PC-3 (cell line): ENCODE data around the gene ATP2B2. TPM values are rescaled to one million over a fixed set of nuclear protein-coding genes. Genes with fewer than 3 reads are reported as not detected.

ENCODE experiments used
- ATAC-seq: fragments of 200-7000 bp; cut with Tn5 transposase; 2 replicates; pipeline ENCODE4 v1.9.1; 2020; ENCODE audit warnings: mild to moderate bottlenecking, moderate library complexity
- BruUV-seq: library from RNA; stranded (reverse); fragments of 400-500 nt; replicated peaks from 2 replicates; lab custom pipeline; 2021; lab: Mats Ljungman, UMichigan
- CTCF ChIA-PET: fragments of 300-600 bp; sonication (Branson Sonifier 250); formaldehyde crosslinking; loops from one replicate; lab custom pipeline; 2022; ENCODE audit warnings: antibody characterized with exemption; lab: Charles Lee
- POLR2A ChIA-PET: fragments of 300-600 bp; sonication (Branson Sonifier 250); formaldehyde crosslinking; loops from one replicate; lab custom pipeline; 2022; ENCODE audit warnings: antibody characterized with exemption; ENCODE audit not compliant: unreplicated experiment; lab: Charles Lee
- DNase-seq: peaks from one replicate; pipeline ENCODE4 v3.0.0-alpha.2; 2015
- H2AFZ ChIP-seq: fragments of 300-600 bp; sonication (generic); 2 replicates; pipeline ENCODE4 v1.6.0; 2016; ENCODE audit warnings: antibody characterized with exemption, low read length
- H3F3A ChIP-seq: fragments of 300-600 bp; sonication (generic); one replicate; pipeline ENCODE4 v1.6.0; 2017; ENCODE audit warnings: antibody characterized with exemption, low read length, control low read depth, mild to moderate bottlenecking; ENCODE audit not compliant: unreplicated experiment
- H3K27ac ChIP-seq: fragments of 300-600 bp; sonication (generic); 2 replicates; pipeline ENCODE4 v1.5.1; 2016; ENCODE audit warnings: mild to moderate bottlenecking, low read length
- H3K27me3 ChIP-seq: fragments of 300-600 bp; sonication (generic); 2 replicates; pipeline ENCODE4 v1.6.1; 2016; ENCODE audit warnings: low read length, mixed read lengths
- H3K36me3 ChIP-seq: fragments of 300-600 bp; sonication (generic); 2 replicates; pipeline ENCODE4 v1.6.1; 2016; ENCODE audit warnings: low read depth, mixed run types, low read length, mixed read lengths
- H3K4me1 ChIP-seq: fragments of 300-600 bp; sonication (generic); 2 replicates; pipeline ENCODE4 v1.5.1; 2016; ENCODE audit warnings: low read length; ENCODE audit not compliant: insufficient read depth
- H3K4me2 ChIP-seq: fragments of 300-600 bp; sonication (generic); 2 replicates; pipeline ENCODE4 v1.6.0; 2016; ENCODE audit warnings: low read length
- H3K4me3 ChIP-seq: fragments of 300-600 bp; sonication (generic); 2 replicates; pipeline ENCODE4 v1.5.1; 2016; ENCODE audit warnings: mild to moderate bottlenecking, low read length, mixed read lengths
- H3K79me2 ChIP-seq: fragments of 300-600 bp; sonication (generic); 2 replicates; pipeline ENCODE4 v1.6.1; 2017; ENCODE audit warnings: low read length, mixed read lengths
- H3K9ac ChIP-seq: fragments of 300-600 bp; sonication (generic); 2 replicates; pipeline ENCODE4 v1.6.0; 2016; ENCODE audit warnings: mild to moderate bottlenecking, low read length
- H3K9me2 ChIP-seq: fragments of 300-600 bp; sonication (generic); replicated peaks from 2 replicates; pipeline ENCODE4 v1.6.1; 2016; ENCODE audit warnings: mixed run types, low read length, mixed read lengths
- H3K9me3 ChIP-seq: fragments of 300-600 bp; sonication (generic); 2 replicates; pipeline ENCODE4 v1.6.1; 2016; ENCODE audit warnings: low read length, mixed read lengths
- H4K20me1 ChIP-seq: fragments of 300-600 bp; sonication (generic); 2 replicates; pipeline ENCODE4 v1.6.1; 2016; ENCODE audit warnings: low read length, mixed read lengths
- EZH2 ChIP-seq: fragments of 300-600 bp; sonication (generic); IDR thresholded peaks from one replicate; pipeline ENCODE4 v1.6.1; 2017; ENCODE audit warnings: antibody characterized with exemption, mild to moderate bottlenecking, low read length; ENCODE audit not compliant: unreplicated experiment
- EZH2phosphoT487 ChIP-seq: fragments of 300-600 bp; sonication (generic); IDR thresholded peaks from 2 replicates; pipeline ENCODE4 v1.6.1; 2018; ENCODE audit warnings: mild to moderate bottlenecking, antibody characterized with exemption, low read length, borderline replicate concordance
- intact Hi-C: fragments of 100-400 bp; cut with micrococcal nuclease; formaldehyde crosslinking; loops from 2 replicates; pipeline ENCODE4 v1.9.0; 2023
- total RNA-seq: library from RNA; depleted of rRNA; stranded (reverse); fragments of >200 nt; gene quantifications from 2 replicates; pipeline ENCODE4 v1.2.3, GENCODE V29; 2014
- TF ChIP-seq, protein P1 (sequence below): fragments of 300-600 bp; sonication (generic); conservative IDR thresholded peaks from 2 replicates; pipeline ENCODE4 v1.5.1; 2017; ENCODE audit warnings: antibody characterized with exemption, low read depth, mild to moderate bottlenecking, low read length

ATP2B2 gene
- total RNA-seq, 1 experiment from 2014 or later, result not detected

DNA sequence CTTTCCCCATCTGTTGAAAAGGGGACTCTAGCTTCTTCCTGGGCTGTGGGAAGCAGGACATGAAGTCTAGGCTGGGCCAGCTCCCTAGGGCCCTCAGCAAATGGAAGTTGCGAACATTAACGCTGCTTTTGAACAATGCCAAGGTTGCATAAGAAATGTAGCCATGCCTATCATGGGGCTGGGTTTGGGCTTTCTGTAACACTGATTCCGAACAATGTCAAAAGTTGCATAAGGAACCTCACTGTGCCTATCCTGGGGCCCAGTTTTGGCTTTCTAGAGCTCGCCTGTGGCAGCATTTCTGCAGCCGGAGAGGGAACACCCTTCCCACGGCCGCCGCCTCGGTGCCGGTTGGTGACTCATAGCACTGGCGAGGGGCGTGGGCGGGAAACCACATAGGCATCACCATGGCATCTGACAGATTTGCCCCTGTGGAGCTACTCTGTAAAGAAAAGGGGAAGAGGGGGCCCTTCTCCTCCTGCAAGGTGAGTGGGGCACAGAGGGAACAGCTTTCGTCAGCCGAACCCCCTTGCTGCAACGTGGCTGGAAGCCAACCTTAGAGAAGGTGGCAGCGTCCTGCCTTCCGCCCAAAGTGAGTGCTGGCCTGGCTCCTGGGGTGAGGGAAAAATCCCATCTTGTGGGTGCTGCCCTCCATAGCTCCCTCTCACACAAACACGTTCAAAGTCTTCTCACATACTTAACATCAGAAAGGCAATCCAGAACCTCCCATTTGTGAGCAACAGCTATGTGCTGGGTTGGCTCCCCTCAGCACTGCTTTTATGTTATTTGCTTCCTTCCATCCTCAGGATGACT lies 46.6 kb upstream of the ATP2B2 start:
- DNase-seq, result peak; percentile 80
- H3F3A ChIP-seq, result no peaks in the 10 kb centered on the region
- no peaks in the 10 kb centered on the region for H4K20me1 ChIP-seq
- POLR2A ChIA-PET, result interaction anchor here (0.6 kb wide), 1 partner anchor 89 kb away, joined by 3 read pairs; no protein-coding TSS in a partner anchor
- no peaks in the 10 kb centered on the region for H3K79me2 ChIP-seq
- peak; percentile 96 for ATAC-seq
- no peaks in the 10 kb centered on the region for H3K9me2 ChIP-seq
- BruUV-seq, result no TSS peak
- 0 out of 2 replicates have a peak, but pooled peaks cover 3% of the 10 kb centered on the region for H3K27me3 ChIP-seq
- H2AFZ ChIP-seq, result peak overlapping the region; percentile 49
- CTCF ChIA-PET, result interaction anchor here (0.5 to 0.6 kb wide), 2 partner anchors 187 to 336 kb away, joined by 3 to 4 read pairs; no protein-coding TSS in a partner anchor
- H3K9me3 ChIP-seq, result no peaks in the 10 kb centered on the region
- TF ChIP-seq, protein P1, sequence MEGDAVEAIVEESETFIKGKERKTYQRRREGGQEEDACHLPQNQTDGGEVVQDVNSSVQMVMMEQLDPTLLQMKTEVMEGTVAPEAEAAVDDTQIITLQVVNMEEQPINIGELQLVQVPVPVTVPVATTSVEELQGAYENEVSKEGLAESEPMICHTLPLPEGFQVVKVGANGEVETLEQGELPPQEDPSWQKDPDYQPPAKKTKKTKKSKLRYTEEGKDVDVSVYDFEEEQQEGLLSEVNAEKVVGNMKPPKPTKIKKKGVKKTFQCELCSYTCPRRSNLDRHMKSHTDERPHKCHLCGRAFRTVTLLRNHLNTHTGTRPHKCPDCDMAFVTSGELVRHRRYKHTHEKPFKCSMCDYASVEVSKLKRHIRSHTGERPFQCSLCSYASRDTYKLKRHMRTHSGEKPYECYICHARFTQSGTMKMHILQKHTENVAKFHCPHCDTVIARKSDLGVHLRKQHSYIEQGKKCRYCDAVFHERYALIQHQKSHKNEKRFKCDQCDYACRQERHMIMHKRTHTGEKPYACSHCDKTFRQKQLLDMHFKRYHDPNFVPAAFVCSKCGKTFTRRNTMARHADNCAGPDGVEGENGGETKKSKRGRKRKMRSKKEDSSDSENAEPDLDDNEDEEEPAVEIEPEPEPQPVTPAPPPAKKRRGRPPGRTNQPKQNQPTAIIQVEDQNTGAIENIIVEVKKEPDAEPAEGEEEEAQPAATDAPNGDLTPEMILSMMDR, result no peak
- TF ChIP-seq EZH2phosphoT487 (no peak), EZH2 (no peak)
- H3K4me1 ChIP-seq, result peaks cover 21% of the 10 kb centered on the region
- no peak overlapping the region for H3K27ac ChIP-seq
- no peak overlapping the region for H3K9ac ChIP-seq
- intact Hi-C loops, result no loop called here
- no peak overlapping the region for H3K4me3 ChIP-seq
- peak overlapping the region; percentile 56 for H3K4me2 ChIP-seq
- no peaks in the 10 kb centered on the region for H3K36me3 ChIP-seq

DNA sequence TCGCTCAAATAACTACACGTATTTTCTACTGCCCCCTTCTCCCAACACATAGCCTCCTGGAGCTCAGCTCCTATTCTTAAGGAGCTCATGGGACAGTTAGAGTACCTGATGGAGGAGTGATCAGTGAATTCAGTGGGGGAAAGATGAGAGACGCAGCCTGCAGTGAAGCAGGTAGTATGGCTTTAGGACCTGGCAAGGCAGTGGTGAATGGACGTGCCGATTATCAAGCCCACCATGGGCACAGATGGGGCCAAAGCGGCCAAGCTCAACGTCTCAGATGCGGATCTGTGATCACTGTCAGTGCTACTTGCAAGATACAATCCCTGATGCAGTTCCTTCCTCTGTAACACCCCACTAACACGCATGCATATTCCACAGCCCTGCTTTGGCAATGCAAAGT lies 45.8 kb upstream of the ATP2B2 start:
- Histone ChIP-seq H3K4me2 (no peak overlapping the region), H2AFZ (no peak overlapping the region), H3K4me1 (peaks cover 21% of the 10 kb centered on the region), H3F3A (no peaks in the 10 kb centered on the region), H4K20me1 (no peaks in the 10 kb centered on the region), H3K79me2 (no peaks in the 10 kb centered on the region), H3K27me3 (0 out of 2 replicates have a peak, but pooled peaks cover 3% of the 10 kb centered on the region), H3K27ac (no peak overlapping the region), H3K9ac (no peak overlapping the region), H3K36me3 (no peaks in the 10 kb centered on the region), H3K4me3 (no peak overlapping the region), H3K9me3 (no peaks in the 10 kb centered on the region), H3K9me2 (no peaks in the 10 kb centered on the region)
- ChIA-PET CTCF (no interaction called here), POLR2A (no interaction called here)
- BruUV-seq, result no TSS peak
- DNase-seq (no peak), ATAC-seq (no peak)
- TF ChIP-seq EZH2phosphoT487 (no peak), EZH2 (no peak)
- TF ChIP-seq, protein P1, result no peak
- intact Hi-C loops, result no loop called here

DNA sequence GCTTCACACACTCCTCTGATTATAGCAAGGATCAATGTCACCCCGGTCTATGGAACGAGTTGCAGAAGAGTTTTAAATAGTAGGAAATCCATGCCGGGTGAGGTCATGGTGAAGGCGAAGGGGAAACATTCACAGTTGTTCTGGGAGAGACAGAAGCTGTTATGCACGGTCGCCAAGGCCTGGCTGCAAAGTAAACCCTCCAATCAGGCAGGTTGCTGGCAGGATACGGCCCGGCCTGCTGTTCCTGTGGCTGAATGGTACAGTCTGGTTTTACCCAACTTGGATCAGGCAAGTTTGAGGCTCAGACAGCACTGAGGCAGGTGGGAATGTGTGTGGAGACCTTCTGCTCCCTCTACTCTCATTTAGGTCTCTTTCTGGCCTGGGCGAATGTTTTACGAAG lies 45.3 kb upstream of the ATP2B2 start:
- no peaks in the 10 kb centered on the region for H3F3A ChIP-seq
- no peaks in the 10 kb centered on the region for H3K9me2 ChIP-seq
- DNase-seq (no peak), ATAC-seq (no peak)
- intact Hi-C loops, result no loop called here
- H2AFZ ChIP-seq, result no peak overlapping the region
- no peak overlapping the region for H3K27ac ChIP-seq
- H3K9ac ChIP-seq, result no peak overlapping the region
- no peaks in the 10 kb centered on the region for H3K79me2 ChIP-seq
- no peak for TF ChIP-seq EZH2
- TF ChIP-seq EZH2phosphoT487, result no peak
- TF ChIP-seq, protein P1, result no peak
- H3K4me1 ChIP-seq, result peaks cover 21% of the 10 kb centered on the region
- ChIA-PET POLR2A (no interaction called here), CTCF (no interaction called here)
- BruUV-seq, result no TSS peak
- H3K27me3 ChIP-seq, result 0 out of 2 replicates have a peak, but pooled peaks cover 3% of the 10 kb centered on the region
- no peak overlapping the region for H3K4me3 ChIP-seq
- H4K20me1 ChIP-seq, result no peaks in the 10 kb centered on the region
- no peaks in the 10 kb centered on the region for H3K9me3 ChIP-seq
- no peak overlapping the region for H3K4me2 ChIP-seq
- no peaks in the 10 kb centered on the region for H3K36me3 ChIP-seq
